Upper lobe of left lung (tissue), 6 donors: ENCODE measurements around the gene TEX22. TPM values are rescaled to one million over a fixed set of nuclear protein-coding genes. Genes with fewer than 3 reads are reported as not detected.

Experiments used
- ATAC-seq, 2 donors: fragments of 200-7000 bp; cut with Tn5 transposase; one replicate each; pipeline ENCODE4 v1.9.1; 2022; ENCODE audit warnings: mild to moderate bottlenecking in 2 of 2, moderate library complexity in 2 of 2; ENCODE audit not compliant: low FRiP score in 2 of 2
- DNase-seq, 2 donors: peaks; one replicate each; pipeline ENCODE4 v3.0.0-alpha.2; 2019 to 2020
- H3K27ac ChIP-seq, 4 donors: fragments of 200-600 bp; sonication (generic); one replicate each; pipeline ENCODE4 v1.5.1; 2016 to 2019
- H3K27me3 ChIP-seq, 4 donors: fragments of 200-600 bp; sonication (generic); one replicate each; pipeline ENCODE4 v1.5.1; 2017 to 2019
- H3K36me3 ChIP-seq, 4 donors: fragments of 200-600 bp; sonication (generic); one replicate each; pipeline ENCODE4 v1.5.1; 2016 to 2019
- H3K4me1 ChIP-seq, 4 donors: fragments of 200-600 bp; sonication (generic); one replicate each; pipeline ENCODE4 v1.5.1; 2018 to 2019
- H3K4me3 ChIP-seq, 4 donors: fragments of 200-600 bp; sonication (generic); one replicate each; pipeline ENCODE4 v1.5.1; 2017 to 2019; ENCODE audit warnings: mild to moderate bottlenecking in 2 of 4, moderate library complexity in 1 of 4
- H3K9me3 ChIP-seq, 4 donors: fragments of 200-600 bp; sonication (generic); one replicate each; pipeline ENCODE4 v1.5.1; 2018 to 2019
- CTCF ChIP-seq, 6 experiments: fragments of 450-650 bp in 4 of 6; fragments of 200-600 bp in 2 of 6; sonication (generic) in 2 of 6; IDR thresholded peaks; one replicate each; pipeline ENCODE4 v1.5.1; 2016 to 2019; ENCODE audit warnings: antibody characterized with exemption in 6 of 6
- EP300 ChIP-seq, 4 donors: sonication (generic); formaldehyde crosslinking; IDR thresholded peaks; one replicate each; pipeline ENCODE4 v1.5.1; 2017; ENCODE audit warnings: antibody characterized with exemption in 4 of 4, control low read depth in 2 of 4
- POLR2A ChIP-seq, 4 donors: fragments of 450-650 bp; IDR thresholded peaks; one replicate each; pipeline ENCODE4 v1.5.1; 2016 to 2017; ENCODE audit warnings: antibody characterized with exemption in 4 of 4, mild to moderate bottlenecking in 2 of 4
- POLR2AphosphoS5 ChIP-seq, 2 donors: sonication (generic); formaldehyde crosslinking; IDR thresholded peaks; one replicate each; pipeline ENCODE4 v1.5.1; 2017; ENCODE audit warnings: antibody characterized with exemption in 2 of 2
- WGBS, 2 donors: methylation state at CpG; one replicate each; pipeline ENCODE4 v1.1.5; 2017 to 2018; 5-methylcytosine and 5-hydroxymethylcytosine counted together
- total RNA-seq, 6 donors: library from RNA; depleted of rRNA in 4 of 6; stranded (reverse); fragments of >200 nt in 4 of 6; gene quantifications; one replicate each; pipeline versions ENCODE4 v1.1.0 to v1.2.1, GENCODE V29; 2016 to 2021
- donor health status: DM: no; HTN: no; CAD: no; lungs with moderate emphysema.
- donor health status: DM: no; HTN: yes; CAD: no; lungs with severe emphysema.

The TEX22 gene
- total RNA-seq, 6 donors from 2014 or later: 1.2 to 2.1 (median 1.9) TPM; not detected in 3

GRCh38 chr14:105427936-105428485 is 29.7 kb downstream of the TEX22 start:
- H3K27me3 ChIP-seq: no peaks in the 10 kb centered on the region
- peaks cover 0 to 10% (median 5%) of the 10 kb centered on the region in 4 donors for H3K36me3 ChIP-seq
- DNase-seq (no peak), ATAC-seq (no peak)
- no peak overlapping the region for H3K27ac ChIP-seq
- WGBS, 2 donors: 94 to 96% methylated on average over 9 of the region's 9 CpGs
- H3K9me3 ChIP-seq: no peaks in the 10 kb centered on the region
- no peak for TF ChIP-seq EP300 (IDR thresholded peaks at IDR 0.05)
- TF ChIP-seq POLR2AphosphoS5 (IDR thresholded peaks at IDR 0.05): no peak
- TF ChIP-seq POLR2A (IDR thresholded peaks at IDR 0.05): no peak
- no peak for TF ChIP-seq CTCF (IDR thresholded peaks at IDR 0.05)
- H3K4me1 ChIP-seq: peaks cover 0 to 11% (median 7%) of the 10 kb centered on the region in 4 donors
- H3K4me3 ChIP-seq: no peak overlapping the region

DNA sequence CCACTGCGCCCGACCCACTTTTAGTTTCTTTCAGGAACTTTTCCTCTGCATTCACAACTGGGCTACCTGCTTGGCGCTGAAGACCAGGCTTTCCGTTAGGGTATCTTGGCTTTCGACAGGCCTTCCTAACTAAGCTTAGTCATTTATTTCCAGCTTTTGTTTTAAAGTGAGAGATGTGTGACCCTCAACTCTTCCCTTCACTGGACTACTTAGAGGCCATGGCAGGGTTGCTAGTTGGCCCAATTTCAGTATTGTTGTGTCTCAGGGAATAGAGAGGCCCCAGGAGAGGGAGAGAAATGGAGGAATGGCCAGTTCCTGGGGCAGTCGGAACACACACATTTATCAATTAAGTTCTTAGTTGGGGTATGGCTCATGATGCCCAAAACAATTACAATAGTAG is 31.7 kb downstream of the TEX22 start:
- no peak overlapping the region for H3K27ac ChIP-seq
- no peak for ATAC-seq
- WGBS, 2 donors: 87 to 94% methylated on average over 6 of the region's 6 CpGs

GRCh38 chr14:105430565-105430964 is 32.2 kb downstream of the TEX22 start:
- peak overlapping the region in 2 of 4 donors; percentile 10 to 20 for H3K27ac ChIP-seq
- no peaks in the 10 kb centered on the region for H3K27me3 ChIP-seq
- no peak overlapping the region for H3K4me3 ChIP-seq
- peaks cover 0 to 11% (median 7%) of the 10 kb centered on the region in 4 donors for H3K4me1 ChIP-seq
- WGBS, 2 donors: 60% methylated on average over 9 of the region's 9 CpGs
- peaks cover 0 to 6% (median 2%) of the 10 kb centered on the region in 4 donors for H3K36me3 ChIP-seq
- ATAC-seq: no peak
- H3K9me3 ChIP-seq: no peaks in the 10 kb centered on the region
- TF ChIP-seq POLR2A (IDR thresholded peaks at IDR 0.05) (no peak), POLR2AphosphoS5 (IDR thresholded peaks at IDR 0.05) (no peak), EP300 (IDR thresholded peaks at IDR 0.05) (no peak), CTCF (IDR thresholded peaks at IDR 0.05) (no peak)
- DNase-seq: peak in 1 of 2 donors; percentile 41

More for the DNA sequence above, 31.7 kb downstream of the TEX22 start:
- peaks cover 0 to 6% (median 3%) of the 10 kb centered on the region in 4 donors for H3K36me3 ChIP-seq
- TF ChIP-seq POLR2AphosphoS5 (IDR thresholded peaks at IDR 0.05) (no peak), POLR2A (IDR thresholded peaks at IDR 0.05) (no peak), CTCF (IDR thresholded peaks at IDR 0.05) (no peak), EP300 (IDR thresholded peaks at IDR 0.05) (no peak)
- no peaks in the 10 kb centered on the region for H3K9me3 ChIP-seq
- H3K4me1 ChIP-seq: peaks cover 0 to 11% (median 7%) of the 10 kb centered on the region in 4 donors
- no peaks in the 10 kb centered on the region for H3K27me3 ChIP-seq
- H3K4me3 ChIP-seq: no peak overlapping the region
- no peak for DNase-seq

GRCh38 chr14:105431256-105431655 is 32.9 kb downstream of the TEX22 start:
- Histone ChIP-seq H3K27me3 (no peaks in the 10 kb centered on the region), H3K27ac (no peak overlapping the region), H3K4me1 (peaks cover 0 to 11% (median 7%) of the 10 kb centered on the region in 4 donors), H3K9me3 (no peaks in the 10 kb centered on the region), H3K4me3 (no peak overlapping the region), H3K36me3 (peaks cover 0 to 5% (median 2%) of the 10 kb centered on the region in 4 donors)
- DNase-seq (no peak), ATAC-seq (no peak)
- TF ChIP-seq CTCF (IDR thresholded peaks at IDR 0.05) (no peak), POLR2A (IDR thresholded peaks at IDR 0.05) (no peak), POLR2AphosphoS5 (IDR thresholded peaks at IDR 0.05) (no peak), EP300 (IDR thresholded peaks at IDR 0.05) (no peak)
- whole genome bisulfite sequencing, 2 donors: 95 to 100% methylated on average over 1 of the region's 1 CpG

DNA sequence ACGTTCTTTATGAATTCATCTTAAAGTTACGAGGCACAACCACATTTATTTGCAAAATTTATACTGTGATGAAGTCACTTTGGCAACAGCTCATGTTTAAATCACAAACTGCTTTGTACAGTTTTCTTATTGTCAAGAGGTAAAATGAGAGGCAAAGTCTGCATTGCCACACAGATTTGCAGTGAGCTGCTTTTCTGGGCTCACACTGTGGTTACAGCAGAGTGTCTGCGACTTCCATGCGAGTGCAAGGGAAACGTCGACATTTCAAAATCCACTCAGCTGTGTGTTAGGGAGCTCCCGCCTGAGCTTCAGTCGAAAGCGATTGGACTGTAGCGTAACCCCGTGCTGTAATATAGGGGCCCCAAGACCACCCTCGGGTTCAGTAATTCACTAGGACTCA is 34.3 kb downstream of the TEX22 start:
- Histone ChIP-seq H3K9me3 (no peaks in the 10 kb centered on the region), H3K4me1 (peaks cover 0 to 12% (median 8%) of the 10 kb centered on the region in 4 donors), H3K4me3 (no peak overlapping the region), H3K27me3 (no peaks in the 10 kb centered on the region), H3K36me3 (no peaks in the 10 kb centered on the region), H3K27ac (no peak overlapping the region)
- WGBS, 2 donors: 91 to 93% methylated on average over 12 of the region's 12 CpGs
- TF ChIP-seq CTCF (IDR thresholded peaks at IDR 0.05) (no peak), POLR2A (IDR thresholded peaks at IDR 0.05) (no peak), POLR2AphosphoS5 (IDR thresholded peaks at IDR 0.05) (no peak), EP300 (IDR thresholded peaks at IDR 0.05) (no peak)
- DNase-seq (no peak), ATAC-seq (no peak)
